Measurements from ENCODE around the gene IER5L.
"Not testable (repeated sequence)": the region's sequence is repeated elsewhere in the genome, so short reads cannot be mapped to it uniquely, and the experiment has no call there.

The IER5L gene

GRCh38 chr9:129178568-129179382 lies 714 bp upstream of the IER5L start:
- DNase-seq, result no peak

GRCh38 chr9:129177443-129177790 lies 644 bp downstream of the IER5L start:
- DNase-seq, result no peak

- no peak for DNase-seq
These were observed 1.2 kb downstream of the IER5L start for GRCh38 chr9:129176701-129177442.

- DNase-seq, result no peak
These were observed 2.0 kb downstream of the IER5L start for GRCh38 chr9:129175825-129176633.

GRCh38 chr9:129175515-129175824 lies 2.6 kb downstream of the IER5L start:
- DNase-seq, result no peak

GRCh38 chr9:129174724-129175514 lies 3.1 kb downstream of the IER5L start:
- DNase-seq, result no peak

GRCh38 chr9:129174102-129174723 lies 3.8 kb downstream of the IER5L start:
- DNase-seq, result no peak

GRCh38 chr9:129173296-129174101 lies 4.6 kb downstream of the IER5L start:
- DNase-seq, result no peak

- DNase-seq, result no peak
These were observed 5.2 kb downstream of the IER5L start for GRCh38 chr9:129172816-129173215.

- DNase-seq, result no peak
These were observed 5.9 kb downstream of the IER5L start for GRCh38 chr9:129171993-129172751.

GRCh38 chr9:129170229-129170628 lies 7.8 kb downstream of the IER5L start:
- no peak for DNase-seq

GRCh38 chr9:129166623-129167557 lies 11.2 kb downstream of the IER5L start:
- DNase-seq, result no peak

GRCh38 chr9:129165198-129165597 lies 12.9 kb downstream of the IER5L start:
- no peak for DNase-seq

GRCh38 chr9:129164246-129164930 lies 13.7 kb downstream of the IER5L start:
- DNase-seq, result no peak

- no peak for DNase-seq
These were observed 14.3 kb downstream of the IER5L start for GRCh38 chr9:129163753-129164152.

GRCh38 chr9:129163198-129163670 lies 14.8 kb downstream of the IER5L start:
- DNase-seq, result not testable (repeated sequence)

GRCh38 chr9:129162497-129163197 lies 15.4 kb downstream of the IER5L start:
- no peak for DNase-seq

GRCh38 chr9:129161534-129161837 lies 16.6 kb downstream of the IER5L start:
- no peak for DNase-seq

Data from cortex of kidney (tissue), 1 donor.